ENCODE data around the gene PLCXD3.

DNA sequence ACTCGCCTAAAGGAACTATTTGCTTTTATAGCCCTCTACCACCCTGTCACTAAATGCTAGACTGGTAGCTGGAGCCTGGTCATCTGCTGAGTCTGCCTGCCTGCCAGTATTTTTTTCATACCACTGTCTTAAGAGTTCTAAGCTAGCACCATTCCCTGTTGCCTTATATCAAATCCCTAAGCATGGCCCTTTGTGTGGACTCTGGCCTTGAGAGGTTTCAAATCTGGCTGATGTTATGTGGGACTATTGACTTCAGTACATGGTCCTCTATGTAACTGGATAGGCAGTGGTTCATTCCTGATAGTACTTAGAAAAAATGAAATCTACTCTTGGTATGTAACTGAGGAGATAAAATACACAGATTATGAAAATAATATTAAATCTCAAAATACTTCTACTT lies 103.5 kb downstream of the PLCXD3 start:
- TF ChIP-seq, protein P1, sequence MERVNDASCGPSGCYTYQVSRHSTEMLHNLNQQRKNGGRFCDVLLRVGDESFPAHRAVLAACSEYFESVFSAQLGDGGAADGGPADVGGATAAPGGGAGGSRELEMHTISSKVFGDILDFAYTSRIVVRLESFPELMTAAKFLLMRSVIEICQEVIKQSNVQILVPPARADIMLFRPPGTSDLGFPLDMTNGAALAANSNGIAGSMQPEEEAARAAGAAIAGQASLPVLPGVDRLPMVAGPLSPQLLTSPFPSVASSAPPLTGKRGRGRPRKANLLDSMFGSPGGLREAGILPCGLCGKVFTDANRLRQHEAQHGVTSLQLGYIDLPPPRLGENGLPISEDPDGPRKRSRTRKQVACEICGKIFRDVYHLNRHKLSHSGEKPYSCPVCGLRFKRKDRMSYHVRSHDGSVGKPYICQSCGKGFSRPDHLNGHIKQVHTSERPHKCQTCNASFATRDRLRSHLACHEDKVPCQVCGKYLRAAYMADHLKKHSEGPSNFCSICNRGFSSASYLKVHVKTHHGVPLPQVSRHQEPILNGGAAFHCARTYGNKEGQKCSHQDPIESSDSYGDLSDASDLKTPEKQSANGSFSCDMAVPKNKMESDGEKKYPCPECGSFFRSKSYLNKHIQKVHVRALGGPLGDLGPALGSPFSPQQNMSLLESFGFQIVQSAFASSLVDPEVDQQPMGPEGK (CRISPR knock-in tag; IDR thresholded peaks at IDR 0.05; ENCODE audit: borderline replicate concordance), result no peak
- TF ChIP-seq CREB5 (CRISPR knock-in tag; IDR thresholded peaks at IDR 0.05; ENCODE audit: low read depth) (no peak), ZNF8 (CRISPR knock-in tag; IDR thresholded peaks at IDR 0.05) (no peak), ZFP30 (CRISPR knock-in tag; IDR thresholded peaks at IDR 0.05) (no peak), TCF4 (CRISPR knock-in tag; IDR thresholded peaks at IDR 0.05; ENCODE audit: borderline replicate concordance) (no peak), ZNF70 (CRISPR knock-in tag; IDR thresholded peaks at IDR 0.05) (no peak), ZC3H10 (CRISPR knock-in tag; IDR thresholded peaks at IDR 0.05) (no peak), CSDC2 (CRISPR knock-in tag; IDR thresholded peaks at IDR 0.05) (no peak), BACH2 (CRISPR knock-in tag; IDR thresholded peaks at IDR 0.05; ENCODE audit: borderline replicate concordance) (no peak), ARNTL (CRISPR knock-in tag; IDR thresholded peaks at IDR 0.05; ENCODE audit: borderline replicate concordance, low read depth) (no peak), OSR1 (CRISPR knock-in tag; IDR thresholded peaks at IDR 0.05) (no peak)
- TF ChIP-seq, protein P2, sequence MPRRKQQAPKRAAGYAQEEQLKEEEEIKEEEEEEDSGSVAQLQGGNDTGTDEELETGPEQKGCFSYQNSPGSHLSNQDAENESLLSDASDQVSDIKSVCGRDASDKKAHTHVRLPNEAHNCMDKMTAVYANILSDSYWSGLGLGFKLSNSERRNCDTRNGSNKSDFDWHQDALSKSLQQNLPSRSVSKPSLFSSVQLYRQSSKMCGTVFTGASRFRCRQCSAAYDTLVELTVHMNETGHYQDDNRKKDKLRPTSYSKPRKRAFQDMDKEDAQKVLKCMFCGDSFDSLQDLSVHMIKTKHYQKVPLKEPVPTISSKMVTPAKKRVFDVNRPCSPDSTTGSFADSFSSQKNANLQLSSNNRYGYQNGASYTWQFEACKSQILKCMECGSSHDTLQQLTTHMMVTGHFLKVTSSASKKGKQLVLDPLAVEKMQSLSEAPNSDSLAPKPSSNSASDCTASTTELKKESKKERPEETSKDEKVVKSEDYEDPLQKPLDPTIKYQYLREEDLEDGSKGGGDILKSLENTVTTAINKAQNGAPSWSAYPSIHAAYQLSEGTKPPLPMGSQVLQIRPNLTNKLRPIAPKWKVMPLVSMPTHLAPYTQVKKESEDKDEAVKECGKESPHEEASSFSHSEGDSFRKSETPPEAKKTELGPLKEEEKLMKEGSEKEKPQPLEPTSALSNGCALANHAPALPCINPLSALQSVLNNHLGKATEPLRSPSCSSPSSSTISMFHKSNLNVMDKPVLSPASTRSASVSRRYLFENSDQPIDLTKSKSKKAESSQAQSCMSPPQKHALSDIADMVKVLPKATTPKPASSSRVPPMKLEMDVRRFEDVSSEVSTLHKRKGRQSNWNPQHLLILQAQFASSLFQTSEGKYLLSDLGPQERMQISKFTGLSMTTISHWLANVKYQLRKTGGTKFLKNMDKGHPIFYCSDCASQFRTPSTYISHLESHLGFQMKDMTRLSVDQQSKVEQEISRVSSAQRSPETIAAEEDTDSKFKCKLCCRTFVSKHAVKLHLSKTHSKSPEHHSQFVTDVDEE (CRISPR knock-in tag; IDR thresholded peaks at IDR 0.05), result no peak
- TF ChIP-seq, protein P3, sequence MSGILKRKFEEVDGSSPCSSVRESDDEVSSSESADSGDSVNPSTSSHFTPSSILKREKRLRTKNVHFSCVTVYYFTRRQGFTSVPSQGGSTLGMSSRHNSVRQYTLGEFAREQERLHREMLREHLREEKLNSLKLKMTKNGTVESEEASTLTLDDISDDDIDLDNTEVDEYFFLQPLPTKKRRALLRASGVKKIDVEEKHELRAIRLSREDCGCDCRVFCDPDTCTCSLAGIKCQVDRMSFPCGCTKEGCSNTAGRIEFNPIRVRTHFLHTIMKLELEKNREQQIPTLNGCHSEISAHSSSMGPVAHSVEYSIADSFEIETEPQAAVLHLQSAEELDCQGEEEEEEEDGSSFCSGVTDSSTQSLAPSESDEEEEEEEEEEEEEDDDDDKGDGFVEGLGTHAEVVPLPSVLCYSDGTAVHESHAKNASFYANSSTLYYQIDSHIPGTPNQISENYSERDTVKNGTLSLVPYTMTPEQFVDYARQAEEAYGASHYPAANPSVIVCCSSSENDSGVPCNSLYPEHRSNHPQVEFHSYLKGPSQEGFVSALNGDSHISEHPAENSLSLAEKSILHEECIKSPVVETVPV (CRISPR knock-in tag; IDR thresholded peaks at IDR 0.05), result no peak
- TF ChIP-seq, protein P4, sequence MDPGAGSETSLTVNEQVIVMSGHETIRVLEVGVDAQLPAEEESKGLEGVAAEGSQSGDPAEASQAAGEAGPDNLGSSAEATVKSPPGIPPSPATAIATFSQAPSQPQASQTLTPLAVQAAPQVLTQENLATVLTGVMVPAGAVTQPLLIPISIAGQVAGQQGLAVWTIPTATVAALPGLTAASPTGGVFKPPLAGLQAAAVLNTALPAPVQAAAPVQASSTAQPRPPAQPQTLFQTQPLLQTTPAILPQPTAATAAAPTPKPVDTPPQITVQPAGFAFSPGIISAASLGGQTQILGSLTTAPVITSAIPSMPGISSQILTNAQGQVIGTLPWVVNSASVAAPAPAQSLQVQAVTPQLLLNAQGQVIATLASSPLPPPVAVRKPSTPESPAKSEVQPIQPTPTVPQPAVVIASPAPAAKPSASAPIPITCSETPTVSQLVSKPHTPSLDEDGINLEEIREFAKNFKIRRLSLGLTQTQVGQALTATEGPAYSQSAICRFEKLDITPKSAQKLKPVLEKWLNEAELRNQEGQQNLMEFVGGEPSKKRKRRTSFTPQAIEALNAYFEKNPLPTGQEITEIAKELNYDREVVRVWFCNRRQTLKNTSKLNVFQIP (CRISPR knock-in tag; IDR thresholded peaks at IDR 0.05; ENCODE audit: borderline replicate concordance, low read depth), result no peak
